HG02884 (cell line): ENCODE data around the gene IL23A.
"Not testable (repeated sequence)": the region's sequence is repeated elsewhere in the genome, so short reads cannot be mapped to it uniquely, and the experiment has no call there.

Experiments used
- ATAC-seq: cut with Tn5 transposase; IDR thresholded peaks from one replicate; pipeline ENCODE4 v1.9.1; 2021; ENCODE audit warnings: mild to moderate bottlenecking, moderate library complexity; ENCODE audit not compliant: unreplicated experiment

The IL23A gene

GRCh38 chr12:56338308-56339157, at the start of gene IL23A:
Gene IL23A (plus strand): TSS chr12:56338884. CDS start chr12:56339045, 161 bp downstream.
- no peak for ATAC-seq

- no peak for ATAC-seq
Observed at GRCh38 chr12:56293795-56294194, 44.9 kb upstream of the IL23A start.

DNA sequence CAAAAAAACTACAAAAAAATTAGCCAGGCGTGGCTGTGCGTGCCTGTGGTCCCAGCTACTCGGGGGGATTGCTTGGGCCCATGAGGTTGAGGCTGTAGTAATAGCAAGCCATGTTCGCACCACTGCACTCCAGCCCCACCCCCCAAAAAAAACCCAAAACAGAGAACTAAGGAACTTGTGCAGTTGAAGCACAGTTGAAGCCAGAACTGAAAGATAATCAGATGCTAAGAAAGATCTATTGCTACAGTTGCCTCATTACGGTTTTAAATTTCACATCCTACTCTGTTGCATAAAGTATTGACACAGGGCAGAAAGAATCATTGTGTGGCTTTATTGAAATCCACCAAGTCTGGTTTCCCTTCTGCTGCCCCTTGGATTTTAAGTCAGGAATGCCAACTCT, 42.4 kb upstream of the IL23A start:
- no peak for ATAC-seq

GRCh38 chr12:56297400-56297799, 41.3 kb upstream of the IL23A start:
- no peak for ATAC-seq

DNA sequence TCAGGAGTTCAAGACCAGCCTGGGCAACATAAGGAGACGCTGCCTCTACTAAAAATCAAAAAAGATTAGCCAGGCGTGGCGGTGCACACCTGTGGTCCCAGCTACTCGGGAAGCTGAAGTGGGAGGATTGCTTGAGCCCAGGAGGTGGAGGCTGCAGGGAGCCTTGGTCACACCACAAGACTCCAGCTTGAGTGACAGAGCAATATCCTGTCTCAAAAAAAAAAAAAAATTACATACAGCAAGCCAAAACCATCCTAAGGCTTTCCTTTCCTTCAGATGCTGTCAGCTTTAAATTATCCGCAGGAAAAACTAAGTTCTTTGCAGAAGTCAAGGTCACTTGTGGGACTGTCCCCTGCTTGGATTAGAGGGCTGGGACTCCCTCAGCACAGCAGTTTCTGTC, 39.9 kb upstream of the IL23A start:
- no peak for ATAC-seq

- ATAC-seq, result no peak
Observed at GRCh38 chr12:56299308-56299852, 39.3 kb upstream of the IL23A start.

GRCh38 chr12:56299853-56300643, 38.6 kb upstream of the IL23A start, which contains the start of gene CS:
Gene CS (minus strand): TSS chr12:56300330. CDS start chr12:56300201, 129 bp downstream.
- peak; percentile 93 for ATAC-seq

DNA sequence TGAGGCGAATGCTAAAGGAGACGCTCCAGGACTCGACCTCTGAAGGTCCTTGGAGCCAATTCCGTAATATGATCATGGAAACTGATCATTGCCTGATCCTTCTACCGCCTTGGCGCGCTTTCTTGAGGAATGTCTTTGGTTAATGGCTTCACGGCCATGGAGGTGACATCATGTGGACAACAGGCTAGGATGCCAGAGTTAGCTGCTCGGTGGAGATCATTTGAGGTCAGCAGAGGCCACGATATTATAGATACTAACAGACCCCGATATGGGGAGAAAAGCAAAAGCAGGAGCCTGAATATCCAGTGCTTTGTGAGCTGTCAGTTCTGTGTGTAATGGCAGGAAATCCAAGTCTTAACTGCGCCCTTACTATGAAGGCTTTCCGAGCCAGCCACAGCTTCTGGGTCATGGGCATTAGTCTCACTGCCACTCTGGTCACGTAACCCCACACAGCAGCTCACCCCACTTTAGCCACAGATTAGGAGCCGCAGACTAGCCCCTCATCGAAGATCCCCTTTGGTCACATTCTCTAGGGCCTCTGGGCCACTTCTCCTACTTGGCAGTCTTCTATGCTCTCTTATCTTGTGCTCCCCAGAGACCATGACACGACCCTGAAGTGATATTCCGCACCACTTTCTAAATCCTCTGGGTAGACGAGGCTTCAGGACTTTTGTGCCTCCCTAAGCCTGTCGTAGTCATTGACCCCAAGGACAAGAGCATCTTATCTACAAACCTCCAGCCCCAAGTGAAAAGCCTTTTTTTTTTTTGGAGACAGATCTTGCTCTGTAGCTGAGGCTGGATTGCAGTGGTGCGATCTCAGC, 37.8 kb upstream of the IL23A start:
- ATAC-seq, result no peak

DNA sequence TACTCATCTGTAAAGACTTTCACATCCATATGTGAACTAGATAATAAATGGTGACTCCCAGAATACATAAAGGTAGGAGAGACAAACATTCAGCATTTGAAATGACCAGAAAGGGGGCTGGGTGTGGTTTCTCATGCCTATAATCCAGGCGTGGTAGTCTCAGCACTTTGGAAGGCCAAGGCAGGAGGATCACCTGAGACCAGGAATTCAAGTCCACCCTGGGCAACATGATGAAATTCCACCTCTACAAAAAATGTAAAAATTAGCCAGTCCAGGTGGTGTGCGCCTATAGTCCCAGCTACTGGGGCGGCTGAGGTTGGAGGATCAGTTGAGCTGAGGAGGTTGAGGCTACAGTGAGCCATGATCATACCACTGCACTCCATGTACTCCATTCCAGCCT, 34.4 kb upstream of the IL23A start:
- ATAC-seq, result no peak

GRCh38 chr12:56304872-56305590, 33.7 kb upstream of the IL23A start:
- ATAC-seq, result no peak

- ATAC-seq, result no peak
Observed at GRCh38 chr12:56307221-56307965, 31.3 kb upstream of the IL23A start.

- no peak for ATAC-seq
Observed at GRCh38 chr12:56308714-56309113, 30.0 kb upstream of the IL23A start.

GRCh38 chr12:56311003-56311402, 27.7 kb upstream of the IL23A start:
- ATAC-seq, result no peak

GRCh38 chr12:56315249-56315621, 23.4 kb upstream of the IL23A start:
- ATAC-seq, result no peak

DNA sequence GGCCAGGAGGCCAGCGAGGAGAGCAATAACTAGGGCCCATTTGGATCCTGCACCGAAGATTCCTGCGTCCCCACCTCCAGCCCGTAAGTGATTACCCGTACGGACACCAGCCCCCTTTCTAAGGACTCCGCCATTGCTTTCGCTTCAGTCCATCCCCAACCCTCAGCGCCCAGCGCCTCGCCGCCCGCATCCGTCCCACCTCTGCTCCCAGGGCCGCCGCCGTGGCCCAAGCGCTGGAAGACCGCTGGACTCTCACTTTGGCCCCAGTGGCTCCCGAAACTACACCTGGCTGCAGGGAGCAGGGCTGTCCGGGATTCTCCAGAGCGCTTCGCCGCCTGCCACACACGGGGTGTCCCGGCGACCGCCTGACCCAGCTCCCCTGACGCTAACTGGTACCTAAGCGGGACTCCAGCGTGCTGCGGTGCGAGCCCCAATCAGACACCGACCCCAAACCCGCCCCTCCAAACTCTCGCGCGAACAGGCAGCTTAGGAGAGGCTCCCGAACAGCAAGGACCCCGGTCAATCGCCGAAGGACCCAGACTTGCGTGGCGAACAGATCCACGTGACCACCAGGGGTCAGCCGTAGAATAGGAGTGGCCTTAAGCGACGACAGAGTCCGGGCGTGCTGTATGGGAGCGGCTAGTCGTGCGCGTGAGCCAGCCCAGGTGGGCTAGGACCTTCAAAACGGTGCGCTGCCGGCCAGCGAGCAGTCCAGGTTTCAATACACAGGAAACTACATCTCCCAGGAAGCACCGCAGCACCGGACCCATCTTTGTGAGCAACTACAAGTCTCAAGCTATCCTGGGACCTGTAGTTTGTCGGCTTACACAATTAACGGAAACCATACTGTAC, 22.8 kb upstream of the IL23A start, which contains the start of gene CNPY2:
Gene CNPY2, minus strand, starts transcription at position 367 of the 852 bp plus-strand sequence. CDS start 771 bp downstream, outside the sequence.
- ATAC-seq, result peak; percentile 89

DNA sequence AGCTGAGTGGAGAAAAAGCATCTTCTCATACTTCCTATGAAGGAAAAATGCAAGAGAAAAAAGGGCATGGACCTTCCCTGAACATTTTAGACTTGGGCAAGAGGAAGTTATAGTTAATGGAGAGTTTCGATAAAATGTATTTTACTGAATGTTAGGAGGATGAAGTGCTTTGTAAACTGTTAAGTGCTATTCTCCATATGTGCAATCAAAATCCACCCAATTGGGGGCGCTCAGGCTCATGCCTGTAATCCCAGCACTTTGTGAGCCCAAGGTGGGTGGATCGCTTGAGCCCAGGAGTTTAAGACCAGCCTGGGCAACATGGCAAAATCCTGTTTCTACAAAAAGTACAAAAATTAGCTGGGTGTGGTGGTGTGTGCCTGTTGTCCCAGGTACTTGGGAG, 21.0 kb upstream of the IL23A start:
- no peak for ATAC-seq

DNA sequence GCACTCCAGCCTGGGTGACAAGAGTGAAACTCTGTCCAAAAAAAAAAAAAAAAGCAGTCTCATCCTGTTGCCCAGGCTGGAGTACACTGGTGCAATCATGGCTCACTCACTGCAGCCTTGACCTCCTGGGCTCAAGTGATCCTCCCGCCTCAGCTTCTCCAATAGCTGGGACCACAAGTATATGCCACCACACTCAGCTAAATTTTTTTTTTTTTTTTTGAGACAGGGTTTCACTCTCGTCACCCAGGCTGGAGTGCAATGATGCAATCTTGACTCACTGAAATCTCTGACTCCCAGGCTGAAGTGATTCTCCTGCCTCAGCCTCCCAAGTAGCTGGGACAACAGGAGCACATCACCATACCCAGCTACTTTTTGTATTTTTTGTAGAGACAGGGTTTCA, 17.7 kb upstream of the IL23A start:
- ATAC-seq, result no peak

DNA sequence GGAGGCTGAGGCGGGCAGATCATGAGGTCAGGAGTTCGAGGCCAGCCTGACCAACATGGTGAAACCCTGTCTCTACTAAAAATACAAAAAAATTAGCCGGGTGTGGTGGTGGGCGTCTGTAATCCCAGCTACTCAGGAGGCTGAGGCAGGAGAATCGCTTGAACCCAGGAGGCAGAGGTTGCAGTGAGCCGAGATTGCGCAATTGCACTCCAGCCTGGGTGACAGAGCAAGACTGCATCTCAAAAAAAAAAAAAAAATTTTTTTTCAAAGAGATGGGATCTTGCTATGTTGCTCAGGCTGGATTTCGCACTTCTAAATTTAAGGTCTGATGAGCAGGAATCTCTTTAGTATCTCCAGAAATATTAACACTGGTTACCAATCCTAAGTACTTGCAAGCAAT, 17.1 kb upstream of the IL23A start:
- not testable (repeated sequence) for ATAC-seq
